ENCODE data around the gene CGB8.

Gene CGB8

DNA sequence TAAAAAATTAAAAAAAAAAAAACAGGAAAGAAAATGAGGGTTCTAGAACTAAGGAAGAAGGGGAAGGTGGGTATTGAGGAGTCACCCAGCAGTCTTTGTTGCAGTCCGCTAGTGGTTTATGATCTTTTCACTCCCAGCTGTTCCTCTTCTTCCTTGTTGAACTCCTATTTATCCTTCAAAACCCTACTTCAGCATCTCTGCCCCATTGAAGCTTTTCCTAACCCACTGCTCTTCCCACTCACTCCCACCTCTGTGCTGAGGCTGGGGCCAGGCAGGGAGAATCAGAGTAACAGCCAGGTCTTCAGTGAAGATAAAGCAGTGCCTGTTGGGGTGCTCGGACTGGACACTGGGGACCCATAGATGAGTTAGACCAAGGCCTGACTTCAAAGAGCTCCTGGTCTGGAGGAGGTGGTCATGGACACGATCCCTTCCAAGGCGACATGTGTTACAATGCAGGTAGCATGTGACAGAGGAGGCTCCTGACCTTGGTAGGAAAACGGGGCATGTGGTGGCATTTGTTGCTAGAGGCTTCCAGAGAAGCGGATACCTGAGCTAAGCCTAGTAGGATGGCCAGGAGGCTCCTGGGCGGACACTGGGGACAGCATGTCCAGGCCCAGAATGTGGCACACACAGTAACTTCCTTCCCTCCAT, 43.8 kb downstream of the CGB8 start:
- no peak for DNase-seq

DNA sequence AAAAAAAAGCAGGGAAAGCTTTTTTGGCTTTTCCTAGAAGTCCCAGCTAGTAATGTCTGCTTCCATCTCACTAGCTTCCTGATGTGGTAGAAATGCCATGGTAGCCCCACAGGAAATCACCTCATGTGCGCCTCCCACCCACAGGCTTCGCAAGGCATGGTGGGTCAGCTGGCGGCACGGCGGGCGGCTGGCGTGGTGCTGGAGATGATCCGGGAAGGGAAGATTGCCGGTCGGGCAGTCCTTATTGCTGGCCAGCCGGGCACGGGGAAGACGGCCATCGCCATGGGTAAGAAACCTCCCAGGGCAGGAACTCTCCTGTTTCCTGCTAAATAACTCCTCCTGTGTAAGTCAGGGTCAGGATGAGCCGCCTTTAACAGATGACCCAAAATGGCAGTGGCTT, 44.8 kb downstream of the CGB8 start:
- no peak for DNase-seq

DNA sequence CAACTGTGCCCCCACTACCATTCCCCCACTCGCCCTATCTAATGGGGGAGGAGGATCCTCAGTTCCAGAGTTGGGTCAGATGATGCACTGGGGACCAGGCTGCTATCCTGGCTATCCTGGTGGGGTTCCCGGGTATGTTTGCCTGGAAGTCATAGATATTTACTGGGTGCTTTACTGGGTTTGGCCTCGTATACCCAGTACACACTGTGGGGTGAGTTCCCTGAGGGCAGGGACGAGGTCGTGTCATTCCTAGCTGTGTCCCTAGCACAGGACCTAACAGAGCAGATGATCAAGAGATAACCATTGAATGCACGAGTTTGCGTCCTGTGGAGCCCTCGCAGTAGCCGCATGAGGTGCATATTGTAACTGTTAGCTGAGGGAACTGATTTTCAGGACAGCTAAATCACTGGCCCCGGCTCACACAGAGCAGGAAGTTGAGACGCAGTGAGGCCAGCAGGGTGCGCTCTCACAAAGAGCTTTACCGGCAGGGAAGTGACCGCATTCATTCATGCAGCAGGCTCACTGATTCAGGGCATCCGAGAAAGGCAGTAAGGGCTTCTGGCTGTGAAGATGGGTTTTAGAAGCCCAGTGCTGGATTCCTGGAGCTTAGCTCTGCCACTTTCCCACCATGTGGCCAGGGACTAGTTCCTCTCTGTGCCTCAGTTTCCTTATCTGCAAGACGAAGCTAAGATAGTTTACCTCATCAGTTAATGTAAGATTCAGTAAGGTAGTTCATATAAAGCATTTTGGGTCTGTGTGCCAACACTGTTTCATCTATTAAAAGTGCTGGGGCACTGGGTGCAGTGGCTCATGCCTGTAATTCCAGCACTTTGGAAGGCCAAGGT, 49.2 kb downstream of the CGB8 start:
- DNase-seq: peak; percentile 71 to 76

GRCh38 chr19:48997972-48998371, 50.9 kb downstream of the CGB8 start:
- peak; percentile 69 to 70 for DNase-seq

All from stimulated activated CD4-positive, alpha-beta T cell treated with anti-CD3 and anti-CD28 coated beads, Interleukin-2, amount 100 ng/mL, for 24 hours (primary cell).